K562 (cell line): ENCODE data around the gene PAFAH1B2. TPM values are rescaled to one million over a fixed set of nuclear protein-coding genes. Genes with fewer than 3 reads are reported as not detected.

Source experiments
- ARID3B ChIP-seq: fragments of 250-450 bp; sonication (Bioruptor Pico); IDR thresholded peaks from 2 replicates; pipeline ENCODE4 v1.4.0; 2020; ENCODE audit warnings: borderline replicate concordance
- CBFA2T3 ChIP-seq: fragments of 450-650 bp; IDR thresholded peaks from 2 replicates; pipeline ENCODE4 v1.6.1; 2017
- CHD1 ChIP-seq: fragments of 200-600 bp; sonication (generic); IDR thresholded peaks from one replicate; pipeline ENCODE4 v1.6.1; 2012; ENCODE audit warnings: mild to moderate bottlenecking, moderate library complexity, low read length, inconsistent platforms
- CSDE1 ChIP-seq, 2 experiments: fragments of 450-650 bp; IDR thresholded peaks; 2 replicates each; pipeline ENCODE4 v1.6.1; 2016; ENCODE audit warnings: mild to moderate bottlenecking in 1 of 2
- GATA2 ChIP-seq: sonication (generic); formaldehyde crosslinking; IDR thresholded peaks from 2 replicates; pipeline ENCODE4 v1.4.0; 2020; ENCODE audit warnings: mild to moderate bottlenecking, missing genetic modification reagents
- GTF2F1 ChIP-seq: IDR thresholded peaks from 2 replicates; pipeline ENCODE4 v1.6.1; 2011; ENCODE audit warnings: low read depth, low read length, improper control_type of control experiment
- HDAC6 ChIP-seq: IDR thresholded peaks from 2 replicates; pipeline ENCODE4 v1.6.1; 2012; ENCODE audit warnings: low read depth, mild to moderate bottlenecking, control low read depth, inconsistent platforms, low read length, moderate library complexity
- RHOXF2B ChIP-seq: fragments of 250-450 bp; sonication (Bioruptor Pico); conservative IDR thresholded peaks from 2 replicates; pipeline ENCODE4 v1.5.1; 2021
- SREBF1 ChIP-seq: fragments of 150-350 bp; IDR thresholded peaks from 2 replicates; pipeline ENCODE4 v1.6.1; 2014; ENCODE audit warnings: antibody characterized with exemption, low read depth, low read length, borderline replicate concordance
- TCF3 ChIP-seq: sonication (generic); formaldehyde crosslinking; IDR thresholded peaks from 2 replicates; pipeline ENCODE4 v1.4.0; 2020; ENCODE audit warnings: mild to moderate bottlenecking, missing genetic modification reagents
- ZBTB1 ChIP-seq: sonication (generic); formaldehyde crosslinking; IDR thresholded peaks from 2 replicates; pipeline ENCODE4 v1.8.1; 2023; ENCODE audit warnings: missing genetic modification reagents, low read depth, mild to moderate bottlenecking, borderline replicate concordance
- ZC3H4 ChIP-seq: sonication (generic); formaldehyde crosslinking; IDR thresholded peaks from 2 replicates; pipeline ENCODE4 v1.9.0; 2021; ENCODE audit warnings: missing genetic modification reagents, borderline replicate concordance
- polyA plus RNA-seq, 8 experiments: library from polyadenylated mRNA; depleted of rRNA in 4 of 8; stranded (reverse) in 5 of 8; unstranded in 3 of 8; fragments of >200 nt; fragmentation: Nextera tagmentation in 2 of 8; fragmentation: Illumina TruSeq in 1 of 8; extraction: Ambion mirVana in 2 of 8; extraction: Trizol in 1 of 8; gene quantifications; 2 replicates each; pipeline versions ENCODE4 v1.2.1 to v1.2.3, GENCODE V29; 2011 to 2014; ENCODE audit warnings: inconsistent platforms in 1 of 8, missing spikeins in 1 of 8
- total RNA-seq, 7 experiments: library from RNA; depleted of rRNA in 6 of 7; stranded (reverse); fragments of >200 nt in 6 of 7; fragmentation: Illumina TruSeq in 2 of 7; extraction: Trizol in 2 of 7; gene quantifications; 2 replicates each; pipeline versions ENCODE4 v1.2.1 to v1.2.3, GENCODE V29; 2011 to 2021; ENCODE audit warnings: low replicate concordance in 1 of 7
- TF ChIP-seq, protein P1 (sequence below), 2 experiments: IDR thresholded peaks; 2 replicates each; pipeline ENCODE4 v1.6.1; 2011; ENCODE audit warnings: borderline replicate concordance in 1 of 2, control low read depth in 1 of 2, low read depth in 1 of 2, low read length in 1 of 2, mild to moderate bottlenecking in 1 of 2, mixed read lengths in 1 of 2, moderate library complexity in 1 of 2; ENCODE audit not compliant: insufficient read depth in 1 of 2, insufficient read length in 1 of 2, poor library complexity in 1 of 2, severe bottlenecking in 1 of 2; ENCODE audit errors: extremely low read depth in 1 of 2
- TF ChIP-seq, protein P2 (sequence below): sonication (generic); formaldehyde crosslinking; IDR thresholded peaks from 2 replicates; pipeline ENCODE4 v1.8.0; 2022; ENCODE audit warnings: mild to moderate bottlenecking, missing genetic modification reagents
- TF ChIP-seq, protein P3 (sequence below): fragments of 450-650 bp; formaldehyde crosslinking; IDR thresholded peaks from 2 replicates; pipeline ENCODE4 v1.4.0; 2020; ENCODE audit warnings: mild to moderate bottlenecking, moderate library complexity
- TF ChIP-seq, protein P4 (sequence below): fragments of 450-650 bp; IDR thresholded peaks from 2 replicates; pipeline ENCODE4 v1.6.1; 2016; ENCODE audit warnings: low read depth, mild to moderate bottlenecking, moderate library complexity
- TF ChIP-seq, protein P5 (sequence below): fragments of 200-800 bp; sonication (Bioruptor generic); IDR thresholded peaks from 2 replicates; pipeline ENCODE4 v1.6.1; 2017; ENCODE audit warnings: missing genetic modification characterization, missing compliant biosample characterization

PAFAH1B2 gene
- total and polyA plus RNA-seq, 9 of the 15 experiments (the other 6 are each of a cell fraction or from before 2014, with no cell fraction given): 27.8 to 94.7 (median 64.9) TPM

DNA sequence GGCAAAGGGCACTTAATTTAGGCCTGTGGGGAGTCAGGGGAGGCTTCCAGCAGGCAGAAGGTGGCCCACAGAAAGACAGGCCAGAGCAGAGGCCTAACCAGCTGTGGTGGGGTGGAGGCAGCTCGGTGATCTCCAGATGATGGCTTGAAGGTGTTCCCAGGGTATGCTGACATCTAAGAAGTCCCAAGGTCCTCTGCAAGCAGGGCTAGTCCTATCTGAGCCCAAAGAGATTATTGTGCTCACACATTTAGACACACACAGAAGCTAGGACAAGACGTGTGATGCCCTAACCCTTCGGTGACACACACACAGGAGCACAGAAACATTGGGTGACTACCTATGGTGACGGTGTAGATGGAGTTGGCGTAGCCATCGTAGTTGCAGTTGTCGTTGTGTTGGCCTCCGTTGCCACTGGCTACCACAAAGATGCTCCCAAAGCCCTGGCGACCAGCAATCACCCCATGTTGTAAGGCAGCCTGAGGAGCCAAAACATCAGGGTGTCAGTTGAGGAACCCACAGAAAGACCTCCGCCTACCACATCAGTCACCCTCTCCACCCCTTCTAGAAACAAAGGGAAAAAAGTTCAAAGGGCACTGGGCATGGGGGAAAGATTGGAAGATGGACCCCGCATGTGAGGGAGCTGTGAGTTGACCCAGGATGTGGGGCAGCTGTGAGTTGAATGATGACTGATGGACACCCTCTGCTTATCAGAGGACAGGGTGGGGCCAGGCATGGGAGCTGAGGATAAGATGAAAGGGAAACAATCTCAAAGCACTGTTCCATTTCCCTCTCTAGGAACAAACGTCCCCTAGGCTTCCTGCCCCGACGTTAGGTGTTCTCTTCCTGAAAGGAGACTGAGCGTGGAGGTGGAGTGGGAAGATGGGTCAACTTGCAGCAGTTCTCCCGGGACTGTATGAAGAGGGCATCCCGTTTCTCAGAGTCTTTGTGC, 79.9 kb downstream of the PAFAH1B2 start (continued):
- TF ChIP-seq TCF3 (peak; percentile 98), GTF2F1 (no peak), CBFA2T3 (peak; percentile 98), HDAC6 (no peak), ARID3B (no peak), GATA2 (CRISPR knock-in tag) (peak; percentile 92), ZBTB1 (CRISPR knock-in tag) (no peak), SREBF1 (no peak), CSDE1 (IDR thresholded peaks at IDR 0.05) (no peak), CHD1 (no peak), ZC3H4 (CRISPR knock-in tag) (no peak), RHOXF2B (no peak)
- TF ChIP-seq, protein P1, sequence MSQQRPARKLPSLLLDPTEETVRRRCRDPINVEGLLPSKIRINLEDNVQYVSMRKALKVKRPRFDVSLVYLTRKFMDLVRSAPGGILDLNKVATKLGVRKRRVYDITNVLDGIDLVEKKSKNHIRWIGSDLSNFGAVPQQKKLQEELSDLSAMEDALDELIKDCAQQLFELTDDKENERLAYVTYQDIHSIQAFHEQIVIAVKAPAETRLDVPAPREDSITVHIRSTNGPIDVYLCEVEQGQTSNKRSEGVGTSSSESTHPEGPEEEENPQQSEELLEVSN (IDR thresholded peaks at IDR 0.05; ENCODE audit: borderline replicate concordance in 1 of 2, extremely low read depth in 1 of 2, insufficient read depth in 1 of 2, insufficient read length in 1 of 2, low read depth in 1 of 2, low read length in 1 of 2, poor library complexity in 1 of 2, severe bottlenecking in 1 of 2): no peak
- TF ChIP-seq, protein P2, sequence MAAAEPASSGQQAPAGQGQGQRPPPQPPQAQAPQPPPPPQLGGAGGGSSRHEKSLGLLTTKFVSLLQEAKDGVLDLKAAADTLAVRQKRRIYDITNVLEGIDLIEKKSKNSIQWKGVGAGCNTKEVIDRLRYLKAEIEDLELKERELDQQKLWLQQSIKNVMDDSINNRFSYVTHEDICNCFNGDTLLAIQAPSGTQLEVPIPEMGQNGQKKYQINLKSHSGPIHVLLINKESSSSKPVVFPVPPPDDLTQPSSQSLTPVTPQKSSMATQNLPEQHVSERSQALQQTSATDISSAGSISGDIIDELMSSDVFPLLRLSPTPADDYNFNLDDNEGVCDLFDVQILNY (CRISPR knock-in tag): 0 out of 2 replicates have a peak, but pooled peaks have one; percentile 39
- TF ChIP-seq, protein P3, sequence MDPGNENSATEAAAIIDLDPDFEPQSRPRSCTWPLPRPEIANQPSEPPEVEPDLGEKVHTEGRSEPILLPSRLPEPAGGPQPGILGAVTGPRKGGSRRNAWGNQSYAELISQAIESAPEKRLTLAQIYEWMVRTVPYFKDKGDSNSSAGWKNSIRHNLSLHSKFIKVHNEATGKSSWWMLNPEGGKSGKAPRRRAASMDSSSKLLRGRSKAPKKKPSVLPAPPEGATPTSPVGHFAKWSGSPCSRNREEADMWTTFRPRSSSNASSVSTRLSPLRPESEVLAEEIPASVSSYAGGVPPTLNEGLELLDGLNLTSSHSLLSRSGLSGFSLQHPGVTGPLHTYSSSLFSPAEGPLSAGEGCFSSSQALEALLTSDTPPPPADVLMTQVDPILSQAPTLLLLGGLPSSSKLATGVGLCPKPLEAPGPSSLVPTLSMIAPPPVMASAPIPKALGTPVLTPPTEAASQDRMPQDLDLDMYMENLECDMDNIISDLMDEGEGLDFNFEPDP: no peak
- TF ChIP-seq, protein P4, sequence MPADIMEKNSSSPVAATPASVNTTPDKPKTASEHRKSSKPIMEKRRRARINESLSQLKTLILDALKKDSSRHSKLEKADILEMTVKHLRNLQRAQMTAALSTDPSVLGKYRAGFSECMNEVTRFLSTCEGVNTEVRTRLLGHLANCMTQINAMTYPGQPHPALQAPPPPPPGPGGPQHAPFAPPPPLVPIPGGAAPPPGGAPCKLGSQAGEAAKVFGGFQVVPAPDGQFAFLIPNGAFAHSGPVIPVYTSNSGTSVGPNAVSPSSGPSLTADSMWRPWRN: no peak
- TF ChIP-seq, protein P5, sequence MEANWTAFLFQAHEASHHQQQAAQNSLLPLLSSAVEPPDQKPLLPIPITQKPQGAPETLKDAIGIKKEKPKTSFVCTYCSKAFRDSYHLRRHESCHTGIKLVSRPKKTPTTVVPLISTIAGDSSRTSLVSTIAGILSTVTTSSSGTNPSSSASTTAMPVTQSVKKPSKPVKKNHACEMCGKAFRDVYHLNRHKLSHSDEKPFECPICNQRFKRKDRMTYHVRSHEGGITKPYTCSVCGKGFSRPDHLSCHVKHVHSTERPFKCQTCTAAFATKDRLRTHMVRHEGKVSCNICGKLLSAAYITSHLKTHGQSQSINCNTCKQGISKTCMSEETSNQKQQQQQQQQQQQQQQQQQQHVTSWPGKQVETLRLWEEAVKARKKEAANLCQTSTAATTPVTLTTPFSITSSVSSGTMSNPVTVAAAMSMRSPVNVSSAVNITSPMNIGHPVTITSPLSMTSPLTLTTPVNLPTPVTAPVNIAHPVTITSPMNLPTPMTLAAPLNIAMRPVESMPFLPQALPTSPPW (CRISPR knock-in tag): peak; percentile 45
